Neural cell (in vitro differentiated cells): ENCODE results near the gene PLIN1. TPM values are rescaled to one million over a fixed set of nuclear protein-coding genes. Genes with fewer than 3 reads are reported as not detected.

ENCODE experiments used
- H2AFZ ChIP-seq: fragments of 200-600, 300-800 bp; sonication (generic), shearing (Covaris generic); 2 replicates; pipeline ENCODE4 v1.6.0; 2014; ENCODE audit warnings: low read depth, mild to moderate bottlenecking, antibody characterized with exemption, low read length, moderate library complexity
- H3F3A ChIP-seq: fragments of 200-600 bp; shearing (Covaris generic); 2 replicates; pipeline ENCODE4 v1.6.1; 2016; ENCODE audit warnings: mild to moderate bottlenecking, moderate library complexity, mixed read lengths, antibody characterized with exemption, low read length; ENCODE audit not compliant: insufficient read depth, poor library complexity, severe bottlenecking
- H3K27ac ChIP-seq: fragments of 200-600, 300-800 bp; sonication (generic), shearing (Covaris generic); 2 replicates; pipeline ENCODE4 v1.5.1; 2014; ENCODE audit warnings: mild to moderate bottlenecking, low read length, moderate library complexity
- H3K27me3 ChIP-seq: fragments of 300-800, 200-600 bp; sonication (generic), shearing (Covaris generic); 2 replicates; pipeline ENCODE4 v1.6.0; 2014; ENCODE audit warnings: mild to moderate bottlenecking, low read depth, low read length, moderate library complexity; ENCODE audit not compliant: insufficient read depth
- H3K36me3 ChIP-seq: fragments of 300-800, 200-600 bp; sonication (generic), shearing (Covaris generic); 2 replicates; pipeline ENCODE4 v1.5.1; 2014; ENCODE audit warnings: mild to moderate bottlenecking, antibody characterized with exemption, low read length, moderate library complexity; ENCODE audit not compliant: insufficient read depth
- H3K4me2 ChIP-seq: fragments of 300-800, 200-600 bp; sonication (generic), shearing (Covaris generic); 2 replicates; pipeline ENCODE4 v1.6.0; 2014; ENCODE audit warnings: mild to moderate bottlenecking, low read length
- H3K4me3 ChIP-seq: fragments of 300-800, 200-600 bp; sonication (generic), shearing (Covaris generic); 2 replicates; pipeline ENCODE4 v1.5.1; 2014; ENCODE audit warnings: mild to moderate bottlenecking, low read length, moderate library complexity
- H3K79me2 ChIP-seq: fragments of 200-600 bp; shearing (Covaris generic); replicated peaks from 2 replicates; pipeline ENCODE4 v1.6.0; 2014; ENCODE audit warnings: mild to moderate bottlenecking, low read length, moderate library complexity; ENCODE audit not compliant: insufficient read depth
- H3K9ac ChIP-seq: fragments of 300-800, 200-600 bp; sonication (generic), shearing (Covaris generic); 2 replicates; pipeline ENCODE4 v1.6.1; 2016; ENCODE audit warnings: mild to moderate bottlenecking, low read length, mixed read lengths
- H3K9me2 ChIP-seq: fragments of 200-600 bp; shearing (Covaris generic); 2 replicates; pipeline ENCODE4 v1.6.1; 2016; ENCODE audit warnings: mild to moderate bottlenecking, low read length, mixed read lengths; ENCODE audit not compliant: insufficient read depth
- H3K9me3 ChIP-seq: fragments of 200-600, 300-800 bp; sonication (generic), shearing (Covaris generic); 2 replicates; pipeline ENCODE4 v1.6.1; 2016; ENCODE audit warnings: mild to moderate bottlenecking, mixed run types, low read length, moderate library complexity, mixed read lengths
- H4K20me1 ChIP-seq: fragments of 200-600 bp; shearing (Covaris generic); 2 replicates; pipeline ENCODE4 v1.6.1; 2016; ENCODE audit warnings: mild to moderate bottlenecking, mixed run types; ENCODE audit not compliant: insufficient read depth
- CTCF ChIP-seq: fragments of 450-650 bp; IDR thresholded peaks from 2 replicates; pipeline ENCODE4 v1.5.1; 2014; ENCODE audit warnings: antibody characterized with exemption, mild to moderate bottlenecking, moderate library complexity; ENCODE audit not compliant: poor library complexity, severe bottlenecking
- EP300 ChIP-seq: fragments of 450-650 bp; conservative IDR thresholded peaks from 2 replicates; pipeline ENCODE4 v1.6.1; 2014; ENCODE audit warnings: antibody characterized with exemption, mild to moderate bottlenecking, moderate library complexity; ENCODE audit not compliant: poor library complexity, severe bottlenecking
- EZH2 ChIP-seq: fragments of 200-600, 300-800 bp; shearing (Covaris generic), sonication (generic); IDR thresholded peaks from 2 replicates; pipeline ENCODE4 v1.6.1; 2014; ENCODE audit warnings: antibody characterized with exemption, low read length, borderline replicate concordance, mild to moderate bottlenecking; ENCODE audit not compliant: insufficient read depth, poor library complexity, severe bottlenecking
- MXI1 ChIP-seq: fragments of 450-650 bp; conservative IDR thresholded peaks from 2 replicates; pipeline ENCODE4 v1.6.1; 2014; ENCODE audit warnings: antibody characterized with exemption, mild to moderate bottlenecking; ENCODE audit not compliant: poor library complexity, severe bottlenecking
- POLR2AphosphoS5 ChIP-seq: IDR thresholded peaks from 2 replicates; pipeline ENCODE4 v1.6.1; 2012
- RAD21 ChIP-seq: fragments of 450-650 bp; conservative IDR thresholded peaks from 2 replicates; pipeline ENCODE4 v1.6.1; 2014; ENCODE audit warnings: antibody characterized with exemption, mild to moderate bottlenecking, moderate library complexity
- REST ChIP-seq: IDR thresholded peaks from 2 replicates; pipeline ENCODE4 v1.6.1; 2012; ENCODE audit warnings: borderline replicate concordance
- SMC3 ChIP-seq: fragments of 450-650 bp; conservative IDR thresholded peaks from 2 replicates; pipeline ENCODE4 v1.6.1; 2014; ENCODE audit warnings: antibody characterized with exemption, mild to moderate bottlenecking, moderate library complexity; ENCODE audit not compliant: poor library complexity
- TAF1 ChIP-seq: IDR thresholded peaks from 2 replicates; pipeline ENCODE4 v1.6.1; 2012; ENCODE audit warnings: low read depth
- polyA plus RNA-seq: library from polyadenylated mRNA; depleted of rRNA; stranded (reverse); fragments of >200 nt; gene quantifications from 2 replicates; pipeline ENCODE4 v1.2.3, GENCODE V29; 2014

PLIN1 gene
- polyA plus RNA-seq, 1 donor from 2014 or later, result not detected

GRCh38 chr15:89632563-89633430, 46.4 kb downstream of the PLIN1 start:
- Histone ChIP-seq H3K27ac (no peak overlapping the region), H3K9me2 (no peaks in the 10 kb centered on the region), H3K9ac (no peak overlapping the region), H3K4me2 (no peak overlapping the region), H3K27me3 (no peaks in the 10 kb centered on the region), H2AFZ (no peak overlapping the region), H3K9me3 (no peaks in the 10 kb centered on the region), H3K79me2 (no peaks in the 10 kb centered on the region), H3K36me3 (peaks cover 8% of the 10 kb centered on the region), H3K4me3 (no peak overlapping the region), H4K20me1 (no peaks in the 10 kb centered on the region), H3F3A (no peaks in the 10 kb centered on the region)
- no peak for TF ChIP-seq EZH2
- TF ChIP-seq POLR2AphosphoS5, result no peak
- TF ChIP-seq TAF1, result no peak
- TF ChIP-seq SMC3, result no peak
- TF ChIP-seq MXI1, result no peak
- no peak for TF ChIP-seq RAD21
- TF ChIP-seq REST, result no peak
- TF ChIP-seq EP300, result no peak
- no peak for TF ChIP-seq CTCF

DNA sequence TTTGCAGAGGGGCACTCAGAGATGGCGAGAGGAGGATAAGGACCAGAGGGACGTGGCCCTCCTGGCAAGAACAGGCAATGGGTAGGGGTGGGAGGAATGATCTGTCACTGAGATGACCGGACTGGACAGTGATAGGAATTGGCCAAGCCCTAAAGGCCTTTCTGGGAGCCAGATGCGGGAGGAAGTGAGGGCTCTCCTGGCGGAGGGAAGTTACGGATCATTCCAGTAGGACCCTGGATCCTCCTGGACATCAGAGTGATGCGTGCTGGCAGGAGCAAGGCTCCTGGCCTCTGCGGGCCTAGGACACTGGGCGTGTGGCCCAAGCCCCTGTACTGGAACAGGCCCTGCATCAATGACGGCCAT, 47.3 kb downstream of the PLIN1 start:
- H3K9ac ChIP-seq, result no peak overlapping the region
- no peaks in the 10 kb centered on the region for H3K27me3 ChIP-seq
- no peak overlapping the region for H3K4me3 ChIP-seq
- H3K36me3 ChIP-seq, result peaks cover 8% of the 10 kb centered on the region
- no peaks in the 10 kb centered on the region for H4K20me1 ChIP-seq
- no peak for TF ChIP-seq POLR2AphosphoS5
- no peak for TF ChIP-seq RAD21
- no peak for TF ChIP-seq MXI1
- no peak for TF ChIP-seq EP300
- no peak for TF ChIP-seq SMC3
- TF ChIP-seq TAF1, result no peak
- TF ChIP-seq CTCF, result no peak
- no peak for TF ChIP-seq EZH2
- no peak for TF ChIP-seq REST
- H3K79me2 ChIP-seq, result no peaks in the 10 kb centered on the region
- no peak overlapping the region for H3K4me2 ChIP-seq
- no peaks in the 10 kb centered on the region for H3K9me3 ChIP-seq
- no peak overlapping the region for H3K27ac ChIP-seq
- no peaks in the 10 kb centered on the region for H3K9me2 ChIP-seq
- no peak overlapping the region for H2AFZ ChIP-seq
- no peaks in the 10 kb centered on the region for H3F3A ChIP-seq
